Left lobe of liver (tissue), 2 donors: Measurements from ENCODE around the gene TCTN3. TPM values are rescaled to one million over a fixed set of nuclear protein-coding genes. Genes with fewer than 3 reads are reported as not detected.
A peak's percentile ranks its signal among the peaks of the same experiment; 100 is the strongest.
"Not testable (repeated sequence)": the region's sequence is repeated elsewhere in the genome, so short reads cannot be mapped to it uniquely, and the experiment has no call there.

Experiments used
- ATAC-seq: fragments of 200-7000 bp; cut with Tn5 transposase; one replicate; pipeline ENCODE4 v1.9.1; 2020; ENCODE audit warnings: mild to moderate bottlenecking, moderate library complexity
- DNase-seq: peaks from one replicate; pipeline ENCODE4 v3.0.0-alpha.2; 2020; ENCODE audit warnings: low spot score
- total RNA-seq: library from RNA; stranded (reverse); gene quantifications from one replicate; pipeline ENCODE4 v1.2.1, GENCODE V29; 2021
- donor health status: DM: no; HTN: no; CAD: no; lungs with moderate emphysema.
- donor health status: DM: no; HTN: yes; CAD: no.

TCTN3 gene
- total RNA-seq, 1 donor from 2014 or later, result 17.8 TPM

- DNase-seq, result no peak
- ATAC-seq, result no peak
Measured at GRCh38 chr10:95693071-95693667, 558 bp downstream of the TCTN3 start.

GRCh38 chr10:95691281-95691680 is 2.4 kb downstream of the TCTN3 start:
- DNase-seq (no peak), ATAC-seq (no peak)

GRCh38 chr10:95688648-95689047 is 5.1 kb downstream of the TCTN3 start:
- no peak for DNase-seq
- ATAC-seq, result no peak

- DNase-seq, result no peak
- no peak for ATAC-seq
Measured at GRCh38 chr10:95683966-95684365, 9.8 kb downstream of the TCTN3 start.

GRCh38 chr10:95675403-95676116 is 18.2 kb downstream of the TCTN3 start:
- DNase-seq (no peak), ATAC-seq (peak; percentile 40)

- DNase-seq (no peak), ATAC-seq (no peak)
Measured at GRCh38 chr10:95674643-95675042, 19.1 kb downstream of the TCTN3 start.

- not testable (repeated sequence) for DNase-seq, ATAC-seq
Measured at GRCh38 chr10:95672641-95673040, 21.1 kb downstream of the TCTN3 start.

- ATAC-seq (no peak), DNase-seq (no peak)
Measured at GRCh38 chr10:95664543-95664942, 29.2 kb downstream of the TCTN3 start.

GRCh38 chr10:95663496-95663895 is 30.2 kb downstream of the TCTN3 start:
- ATAC-seq, result peak; percentile 83

GRCh38 chr10:95661818-95662217 is 31.9 kb downstream of the TCTN3 start:
- peak; percentile 48 for DNase-seq
- ATAC-seq, result peak; percentile 80

More at GRCh38 chr10:95663496-95663895, 30.2 kb downstream of the TCTN3 start:
- DNase-seq, result peak; percentile 69

GRCh38 chr10:95660283-95660682 is 33.4 kb downstream of the TCTN3 start:
- DNase-seq (no peak), ATAC-seq (no peak)

- DNase-seq (no peak), ATAC-seq (no peak)
Measured at GRCh38 chr10:95657250-95657649, 36.5 kb downstream of the TCTN3 start.

- peak; percentile 94 for DNase-seq
- ATAC-seq, result peak; percentile 91
Measured at GRCh38 chr10:95656291-95657164, 37.2 kb downstream of the TCTN3 start, which contains the start of gene ALDH18A1. TSS of gene ALDH18A1 (minus strand) at chr10:95656711. CDS start at chr10:95653377, 3,334 bp downstream.

- ATAC-seq (peak; percentile 24), DNase-seq (peak; percentile 53)
Measured at GRCh38 chr10:95655571-95656290, 38.0 kb downstream of the TCTN3 start.

GRCh38 chr10:95653895-95654294 is 39.8 kb downstream of the TCTN3 start:
- ATAC-seq, result no peak

GRCh38 chr10:95651346-95652060 is 42.2 kb downstream of the TCTN3 start:
- no peak for DNase-seq
- no peak for ATAC-seq

More at GRCh38 chr10:95653895-95654294, 39.8 kb downstream of the TCTN3 start:
- no peak for DNase-seq

- DNase-seq, result no peak
Measured at GRCh38 chr10:95650232-95650631, 43.5 kb downstream of the TCTN3 start.

GRCh38 chr10:95648138-95648537 is 45.6 kb downstream of the TCTN3 start:
- no peak for ATAC-seq
- no peak for DNase-seq

More at GRCh38 chr10:95650232-95650631, 43.5 kb downstream of the TCTN3 start:
- no peak for ATAC-seq

- ATAC-seq (peak; percentile 26), DNase-seq (no peak)
Measured at GRCh38 chr10:95646160-95646559, 47.6 kb downstream of the TCTN3 start.

- ATAC-seq, result no peak
- no peak for DNase-seq
Measured at GRCh38 chr10:95644901-95645300, 48.8 kb downstream of the TCTN3 start.
